Activated naive CD8-positive, alpha-beta T cell treated with anti-CD3 and anti-CD28 coated beads, Interleukin-2, amount 10 ng/mL, durations not matched to agents 7 days and 5 days (primary cell): ENCODE results near the gene CIART. TPM values are rescaled to one million over a fixed set of nuclear protein-coding genes. Genes with fewer than 3 reads are reported as not detected.
"Not testable (repeated sequence)": the region's sequence is repeated elsewhere in the genome, so short reads cannot be mapped to it uniquely, and the experiment has no call there.

Experiments used
- ATAC-seq: fragments of 150-1000 bp; cut with Tn5 transposase; one replicate; pipeline ENCODE4 v1.10.0; 2021; ENCODE audit warnings: low read depth, moderate library complexity
- POLR2A ChIA-PET: fragments of 350-600 bp; sonication (Branson Sonifier 250); formaldehyde crosslinking; loops from one replicate; lab custom pipeline; 2021; ENCODE audit warnings: antibody characterized with exemption; lab: Charles Lee
- DNase-seq: peaks from one replicate; pipeline ENCODE4 v3.0.0; 2021
- H3K27ac Mint-ChIP-seq: one replicate; pipeline ENCODE4 v1.8.0; 2022; ENCODE audit warnings: mild to moderate bottlenecking, mixed read lengths
- H3K27me3 Mint-ChIP-seq: one replicate; pipeline ENCODE4 v1.8.0; 2022; ENCODE audit warnings: mild to moderate bottlenecking, moderate library complexity, mixed read lengths
- H3K36me3 Mint-ChIP-seq: one replicate; pipeline ENCODE4 v1.8.0; 2021; ENCODE audit warnings: mild to moderate bottlenecking, mixed read lengths
- H3K4me1 Mint-ChIP-seq: one replicate; pipeline ENCODE4 v1.8.0; 2021; ENCODE audit warnings: mixed read lengths
- H3K4me3 Mint-ChIP-seq: one replicate; pipeline ENCODE4 v1.8.0; 2022; ENCODE audit warnings: mild to moderate bottlenecking, moderate library complexity, mixed read lengths
- H3K9me3 Mint-ChIP-seq: one replicate; pipeline ENCODE4 v1.8.0; 2021; ENCODE audit warnings: mixed read lengths
- total RNA-seq, 2 experiments: library from RNA; stranded (reverse); gene quantifications; one replicate each; pipeline ENCODE4 v1.2.3, GENCODE V29; 2021

The CIART gene
- total RNA-seq, 2 experiments from 2014 or later: 0.91 to 1.7 TPM

GRCh38 chr1:150295476-150295875, 13.1 kb downstream of the CIART start:
- peak overlapping the region; percentile 1 for H3K4me3 Mint-ChIP-seq
- ATAC-seq: no peak
- peaks cover 17% of the 10 kb centered on the region for H3K36me3 Mint-ChIP-seq
- H3K27ac Mint-ChIP-seq: no peak overlapping the region
- POLR2A ChIA-PET: interaction anchor here (0.7 to 1.2 kb wide), 4 partner anchors 17 to 68 kb away, joined by 3 to 4 read pairs (median 4); partner anchors contain the start of genes APH1A, PRPF3 and RPRD2
- no peak for DNase-seq
- peaks cover 26% of the 10 kb centered on the region for H3K4me1 Mint-ChIP-seq
- H3K9me3 Mint-ChIP-seq: no peaks in the 10 kb centered on the region
- H3K27me3 Mint-ChIP-seq: no peaks in the 10 kb centered on the region

- no peak for ATAC-seq
- DNase-seq: no peak
- no peaks in the 10 kb centered on the region for H3K27me3 Mint-ChIP-seq
- peaks cover 27% of the 10 kb centered on the region for H3K36me3 Mint-ChIP-seq
- H3K9me3 Mint-ChIP-seq: no peaks in the 10 kb centered on the region
- POLR2A ChIA-PET: interaction anchor here (0.8 kb wide), 1 partner anchor 38 kb away, joined by 3 read pairs; no protein-coding TSS in a partner anchor
- H3K4me3 Mint-ChIP-seq: no peak overlapping the region
- no peak overlapping the region for H3K27ac Mint-ChIP-seq
- peaks cover 18% of the 10 kb centered on the region for H3K4me1 Mint-ChIP-seq
These were observed 17.4 kb downstream of the CIART start for GRCh38 chr1:150299716-150300115.

GRCh38 chr1:150302338-150302737, 20.0 kb downstream of the CIART start:
- H3K9me3 Mint-ChIP-seq: no peaks in the 10 kb centered on the region
- DNase-seq: no peak
- no peak overlapping the region for H3K4me3 Mint-ChIP-seq
- H3K27ac Mint-ChIP-seq: no peak overlapping the region
- POLR2A ChIA-PET: interaction anchor here (0.5 kb wide), 1 partner anchor 162 kb away, joined by 3 read pairs; no protein-coding TSS in a partner anchor
- H3K4me1 Mint-ChIP-seq: peaks cover 5% of the 10 kb centered on the region
- H3K36me3 Mint-ChIP-seq: peaks cover 20% of the 10 kb centered on the region
- no peak for ATAC-seq
- H3K27me3 Mint-ChIP-seq: no peaks in the 10 kb centered on the region

- H3K4me1 Mint-ChIP-seq: peaks cover 5% of the 10 kb centered on the region
- H3K4me3 Mint-ChIP-seq: no peak overlapping the region
- ATAC-seq (no peak), DNase-seq (no peak)
- H3K9me3 Mint-ChIP-seq: no peaks in the 10 kb centered on the region
- no peaks in the 10 kb centered on the region for H3K27me3 Mint-ChIP-seq
- POLR2A ChIA-PET: no interaction called here
- H3K27ac Mint-ChIP-seq: no peak overlapping the region
- peaks cover 21% of the 10 kb centered on the region for H3K36me3 Mint-ChIP-seq
These were observed 20.5 kb downstream of the CIART start for GRCh38 chr1:150302902-150303301.

GRCh38 chr1:150308585-150308984, 26.2 kb downstream of the CIART start:
- not testable (repeated sequence) for H3K27ac Mint-ChIP-seq, ATAC-seq, DNase-seq, H3K27me3 Mint-ChIP-seq, H3K9me3 Mint-ChIP-seq, H3K4me3 Mint-ChIP-seq, H3K4me1 Mint-ChIP-seq
- peaks cover 15% of the 10 kb centered on the region for H3K36me3 Mint-ChIP-seq
- POLR2A ChIA-PET: interaction anchor here (0.7 kb wide), 1 partner anchor 49 kb away, joined by 3 read pairs; no protein-coding TSS in a partner anchor

GRCh38 chr1:150309758-150310508, 27.6 kb downstream of the CIART start:
- H3K9me3 Mint-ChIP-seq: no peaks in the 10 kb centered on the region
- H3K36me3 Mint-ChIP-seq: peaks cover 15% of the 10 kb centered on the region
- H3K27me3 Mint-ChIP-seq: no peaks in the 10 kb centered on the region
- no peak for DNase-seq
- ATAC-seq: no peak
- no peak overlapping the region for H3K27ac Mint-ChIP-seq
- POLR2A ChIA-PET: no interaction called here
- no peak overlapping the region for H3K4me3 Mint-ChIP-seq
- peaks cover 2% of the 10 kb centered on the region for H3K4me1 Mint-ChIP-seq

- POLR2A ChIA-PET: interaction anchor here (0.8 kb wide), 1 partner anchor 16 kb away, joined by 4 read pairs; no protein-coding TSS in a partner anchor
- no peaks in the 10 kb centered on the region for H3K9me3 Mint-ChIP-seq
- H3K4me3 Mint-ChIP-seq: no peak overlapping the region
- DNase-seq (no peak), ATAC-seq (no peak)
- no peaks in the 10 kb centered on the region for H3K27me3 Mint-ChIP-seq
- H3K4me1 Mint-ChIP-seq: peaks cover 2% of the 10 kb centered on the region
- no peak overlapping the region for H3K27ac Mint-ChIP-seq
- peaks cover 14% of the 10 kb centered on the region for H3K36me3 Mint-ChIP-seq
These were observed 29.4 kb downstream of the CIART start for GRCh38 chr1:150311762-150312161.

GRCh38 chr1:150314691-150315090, 32.3 kb downstream of the CIART start:
- H3K27me3 Mint-ChIP-seq, H3K4me1 Mint-ChIP-seq, H3K4me3 Mint-ChIP-seq, H3K27ac Mint-ChIP-seq, H3K9me3 Mint-ChIP-seq, ATAC-seq, DNase-seq, POLR2A ChIA-PET, H3K36me3 Mint-ChIP-seq: not testable (repeated sequence)

GRCh38 chr1:150320667-150320978, 38.3 kb downstream of the CIART start:
- H3K9me3 Mint-ChIP-seq: no peaks in the 10 kb centered on the region
- H3K27ac Mint-ChIP-seq: peak overlapping the region; percentile 99
- peak overlapping the region; percentile 98 for H3K4me3 Mint-ChIP-seq
- H3K4me1 Mint-ChIP-seq: peaks cover 18% of the 10 kb centered on the region
- H3K27me3 Mint-ChIP-seq: no peaks in the 10 kb centered on the region
- DNase-seq (no peak), ATAC-seq (no peak)
- peaks cover 9% of the 10 kb centered on the region for H3K36me3 Mint-ChIP-seq
- POLR2A ChIA-PET: interaction anchor here (0.5 to 2.5 kb wide), 5 partner anchors 13 to 90 kb away, joined by 3 to 11 read pairs (median 4); partner anchors contain the start of gene RPRD2

GRCh38 chr1:150321826-150322166, 39.4 kb downstream of the CIART start:
- peaks cover 23% of the 10 kb centered on the region for H3K4me1 Mint-ChIP-seq
- peaks cover 13% of the 10 kb centered on the region for H3K36me3 Mint-ChIP-seq
- H3K27me3 Mint-ChIP-seq: no peaks in the 10 kb centered on the region
- POLR2A ChIA-PET: interaction anchor here (0.6 to 2.5 kb wide), 4 partner anchors 12 to 332 kb away, joined by 3 to 11 read pairs (median 4); partner anchors contain the start of gene RPRD2
- peak overlapping the region; percentile 99 for H3K27ac Mint-ChIP-seq
- H3K9me3 Mint-ChIP-seq: no peaks in the 10 kb centered on the region
- DNase-seq (no peak), ATAC-seq (no peak)
- H3K4me3 Mint-ChIP-seq: peak overlapping the region; percentile 98

GRCh38 chr1:150322310-150322709, 40.0 kb downstream of the CIART start:
- DNase-seq (no peak), ATAC-seq (no peak)
- H3K4me1 Mint-ChIP-seq: peaks cover 23% of the 10 kb centered on the region
- POLR2A ChIA-PET: interaction anchor here (0.6 to 2.5 kb wide), 3 partner anchors 14 to 331 kb away, joined by 3 to 11 read pairs (median 3); partner anchors contain the start of gene RPRD2
- H3K27me3 Mint-ChIP-seq: no peaks in the 10 kb centered on the region
- H3K36me3 Mint-ChIP-seq: peaks cover 13% of the 10 kb centered on the region
- H3K27ac Mint-ChIP-seq: peak overlapping the region; percentile 99
- H3K9me3 Mint-ChIP-seq: no peaks in the 10 kb centered on the region
- H3K4me3 Mint-ChIP-seq: peak overlapping the region; percentile 98

GRCh38 chr1:150332651-150333290, 50.4 kb downstream of the CIART start:
- no peaks in the 10 kb centered on the region for H3K9me3 Mint-ChIP-seq
- H3K36me3 Mint-ChIP-seq: peaks cover 36% of the 10 kb centered on the region
- ATAC-seq (no peak), DNase-seq (no peak)
- no peaks in the 10 kb centered on the region for H3K27me3 Mint-ChIP-seq
- POLR2A ChIA-PET: interaction anchor here (1.6 kb wide), 1 partner anchor 12 kb away, joined by 5 read pairs; the partner anchor contains the start of gene PRPF3
- peaks cover 5% of the 10 kb centered on the region for H3K4me1 Mint-ChIP-seq
- peak overlapping the region; percentile 43 for H3K27ac Mint-ChIP-seq
- no peak overlapping the region for H3K4me3 Mint-ChIP-seq
